Calu3 (cell line): ENCODE measurements around the gene PALM3. TPM values are rescaled to one million over a fixed set of nuclear protein-coding genes. Genes with fewer than 3 reads are reported as not detected.

Experiments used
- BruUV-seq: library from RNA; stranded (reverse); fragments of 400-500 nt; replicated peaks from 2 replicates; lab custom pipeline; 2021; lab: Mats Ljungman, UMichigan
- CTCF ChIA-PET: fragments of 300-600 bp; sonication (Branson Sonifier 250); formaldehyde crosslinking; loops from one replicate; lab custom pipeline; 2022; ENCODE audit warnings: antibody characterized with exemption; lab: Charles Lee
- DNase-seq: peaks from one replicate; pipeline ENCODE4 v3.0.0; 2022
- H3K27ac Mint-ChIP-seq: one replicate; pipeline ENCODE4 v1.8.0; 2022; ENCODE audit warnings: mixed read lengths; ENCODE audit not compliant: unreplicated experiment
- H3K27me3 Mint-ChIP-seq: one replicate; pipeline ENCODE4 v1.8.0; 2022; ENCODE audit warnings: mixed read lengths; ENCODE audit not compliant: unreplicated experiment
- H3K36me3 Mint-ChIP-seq: one replicate; pipeline ENCODE4 v1.8.0; 2022; ENCODE audit warnings: mild to moderate bottlenecking, moderate library complexity, mixed read lengths; ENCODE audit not compliant: insufficient read depth, unreplicated experiment
- H3K4me1 Mint-ChIP-seq: one replicate; pipeline ENCODE4 v1.8.0; 2022; ENCODE audit warnings: mild to moderate bottlenecking, low read depth, mixed read lengths; ENCODE audit not compliant: unreplicated experiment
- H3K4me3 Mint-ChIP-seq: one replicate; pipeline ENCODE4 v1.8.0; 2022; ENCODE audit warnings: mild to moderate bottlenecking, low read depth, moderate library complexity, mixed read lengths; ENCODE audit not compliant: unreplicated experiment
- H3K9me3 Mint-ChIP-seq: one replicate; pipeline ENCODE4 v1.8.0; 2022; ENCODE audit warnings: low read depth, mixed read lengths; ENCODE audit not compliant: unreplicated experiment
- intact Hi-C: fragments of 100-400 bp; cut with micrococcal nuclease; formaldehyde crosslinking; loops from one replicate; pipeline ENCODE4 v1.10.0; 2022; ENCODE audit not compliant: unreplicated experiment
- total RNA-seq: library from RNA; stranded (reverse); gene quantifications from 2 replicates; pipeline ENCODE4 v1.2.3, GENCODE V29; 2022
- TF ChIP-seq, protein P1 (sequence below): fragments of 200-600 bp; IDR thresholded peaks from one replicate; pipeline ENCODE4 v1.8.0; 2022; ENCODE audit warnings: antibody characterized with exemption; ENCODE audit not compliant: unreplicated experiment

The PALM3 gene
- total RNA-seq, 1 experiment from 2014 or later = 21.4 TPM

DNA sequence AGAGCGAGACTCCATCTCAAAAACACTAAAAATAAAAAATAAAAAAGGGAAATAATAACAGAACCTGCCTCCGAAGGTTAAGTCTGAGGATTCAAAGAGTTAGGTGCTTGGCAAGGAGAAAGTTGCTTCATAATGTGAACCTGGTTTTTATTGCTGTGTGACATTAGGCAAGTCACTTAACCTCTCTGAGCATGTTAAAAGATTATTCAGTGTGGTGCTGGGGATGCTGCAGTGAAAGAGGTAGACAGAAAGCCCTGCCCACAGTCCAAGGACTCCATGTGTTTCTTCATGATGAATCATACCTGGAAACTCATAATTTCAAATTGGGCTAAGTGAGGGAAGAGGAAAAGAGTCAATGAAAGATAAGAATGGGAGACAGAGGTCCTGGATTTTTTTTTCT is 27.9 kb downstream of the PALM3 start:
- Mint-ChIP-seq H3K27ac (no peak overlapping the region), H3K27me3 (peaks cover 1% of the 10 kb centered on the region), H3K36me3 (peaks cover 13% of the 10 kb centered on the region), H3K4me1 (no peaks in the 10 kb centered on the region), H3K4me3 (no peak overlapping the region), H3K9me3 (no peaks in the 10 kb centered on the region)
- no TSS peak for BruUV-seq
- CTCF ChIA-PET = no interaction called here
- TF ChIP-seq, protein P1, sequence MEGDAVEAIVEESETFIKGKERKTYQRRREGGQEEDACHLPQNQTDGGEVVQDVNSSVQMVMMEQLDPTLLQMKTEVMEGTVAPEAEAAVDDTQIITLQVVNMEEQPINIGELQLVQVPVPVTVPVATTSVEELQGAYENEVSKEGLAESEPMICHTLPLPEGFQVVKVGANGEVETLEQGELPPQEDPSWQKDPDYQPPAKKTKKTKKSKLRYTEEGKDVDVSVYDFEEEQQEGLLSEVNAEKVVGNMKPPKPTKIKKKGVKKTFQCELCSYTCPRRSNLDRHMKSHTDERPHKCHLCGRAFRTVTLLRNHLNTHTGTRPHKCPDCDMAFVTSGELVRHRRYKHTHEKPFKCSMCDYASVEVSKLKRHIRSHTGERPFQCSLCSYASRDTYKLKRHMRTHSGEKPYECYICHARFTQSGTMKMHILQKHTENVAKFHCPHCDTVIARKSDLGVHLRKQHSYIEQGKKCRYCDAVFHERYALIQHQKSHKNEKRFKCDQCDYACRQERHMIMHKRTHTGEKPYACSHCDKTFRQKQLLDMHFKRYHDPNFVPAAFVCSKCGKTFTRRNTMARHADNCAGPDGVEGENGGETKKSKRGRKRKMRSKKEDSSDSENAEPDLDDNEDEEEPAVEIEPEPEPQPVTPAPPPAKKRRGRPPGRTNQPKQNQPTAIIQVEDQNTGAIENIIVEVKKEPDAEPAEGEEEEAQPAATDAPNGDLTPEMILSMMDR = no peak
- no peak for DNase-seq
- intact Hi-C loops = loop anchor here (5.0 kb wide), 1 partner anchor 57 kb away; no protein-coding TSS in a partner anchor

DNA sequence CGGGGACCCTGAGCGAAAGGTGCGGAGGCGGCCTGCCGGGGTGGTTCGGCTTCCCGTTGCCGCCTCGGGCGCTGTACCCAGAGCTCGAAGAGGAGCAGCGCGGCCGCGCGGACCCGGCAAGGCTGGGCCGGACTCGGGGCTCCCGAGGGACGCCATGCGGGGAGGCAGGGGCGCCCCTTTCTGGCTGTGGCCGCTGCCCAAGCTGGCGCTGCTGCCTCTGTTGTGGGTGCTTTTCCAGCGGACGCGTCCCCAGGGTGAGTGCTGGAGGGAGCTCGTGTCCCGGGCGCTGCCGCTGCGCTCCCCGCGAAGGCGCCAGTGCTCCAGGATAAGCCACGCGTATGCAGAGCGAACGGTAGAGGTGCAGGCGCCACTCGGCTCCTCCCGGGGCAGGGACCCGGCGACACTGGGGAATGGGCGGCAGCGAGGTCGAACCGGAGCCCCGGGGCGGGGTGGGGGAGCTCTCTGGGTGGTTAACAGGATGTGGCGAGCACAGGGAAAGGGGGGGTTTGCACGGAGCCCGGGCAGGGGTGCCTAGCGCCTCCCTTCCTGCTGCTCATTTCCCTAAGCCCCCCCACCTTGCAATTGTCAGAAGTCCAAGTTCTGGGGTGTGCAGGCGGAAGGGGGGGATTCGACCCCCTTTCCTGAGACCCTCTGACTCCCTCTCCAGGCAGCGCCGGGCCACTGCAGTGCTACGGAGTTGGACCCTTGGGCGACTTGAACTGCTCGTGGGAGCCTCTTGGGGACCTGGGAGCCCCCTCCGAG is 30.0 kb downstream of the PALM3 start, which contains the start of gene IL27RA:
Gene IL27RA, plus strand, starts transcription at position 44 of the 762 bp plus-strand sequence. Its CDS starts 111 bp downstream, at position 155.
- H3K4me3 Mint-ChIP-seq = peak within 1 kb of the TSS; percentile 91
- H3K9me3 Mint-ChIP-seq = no peaks in the 10 kb centered on the region
- BruUV-seq = no TSS peak
- TF ChIP-seq, protein P1 = peak; percentile 45
- peaks cover 13% of the 10 kb centered on the region for H3K36me3 Mint-ChIP-seq
- peaks cover 15% of the 10 kb centered on the region for H3K27me3 Mint-ChIP-seq
- CTCF ChIA-PET = interaction anchor here (0.5 to 1.6 kb wide), 6 partner anchors 16 to 1039 kb away, joined by 3 to 9 read pairs (median 4); partner anchors contain the start of genes MISP3 and RFX1
- H3K27ac Mint-ChIP-seq = peak within 1 kb of the TSS; percentile 39
- DNase-seq = peak; percentile 59
- intact Hi-C loops = loop anchor here (5.0 kb wide), 1 partner anchor 55 kb away; no protein-coding TSS in a partner anchor
- no peaks in the 10 kb centered on the region for H3K4me1 Mint-ChIP-seq

GRCh38 chr19:14030997-14031718 is 30.7 kb downstream of the PALM3 start:
- TF ChIP-seq, protein P1 = no peak
- peaks cover 13% of the 10 kb centered on the region for H3K36me3 Mint-ChIP-seq
- H3K4me1 Mint-ChIP-seq = no peaks in the 10 kb centered on the region
- no peak for DNase-seq
- H3K4me3 Mint-ChIP-seq = peak overlapping the region; percentile 91
- no peak overlapping the region for H3K27ac Mint-ChIP-seq
- H3K27me3 Mint-ChIP-seq = peaks cover 15% of the 10 kb centered on the region
- intact Hi-C loops = loop anchor here (5.0 kb wide), 1 partner anchor 54 kb away; no protein-coding TSS in a partner anchor
- no TSS peak for BruUV-seq
- no peaks in the 10 kb centered on the region for H3K9me3 Mint-ChIP-seq
- CTCF ChIA-PET = interaction anchor here (0.7 to 1.6 kb wide), 5 partner anchors 17 to 153 kb away, joined by 3 to 7 read pairs (median 4); partner anchors contain the start of genes MISP3 and RFX1

DNA sequence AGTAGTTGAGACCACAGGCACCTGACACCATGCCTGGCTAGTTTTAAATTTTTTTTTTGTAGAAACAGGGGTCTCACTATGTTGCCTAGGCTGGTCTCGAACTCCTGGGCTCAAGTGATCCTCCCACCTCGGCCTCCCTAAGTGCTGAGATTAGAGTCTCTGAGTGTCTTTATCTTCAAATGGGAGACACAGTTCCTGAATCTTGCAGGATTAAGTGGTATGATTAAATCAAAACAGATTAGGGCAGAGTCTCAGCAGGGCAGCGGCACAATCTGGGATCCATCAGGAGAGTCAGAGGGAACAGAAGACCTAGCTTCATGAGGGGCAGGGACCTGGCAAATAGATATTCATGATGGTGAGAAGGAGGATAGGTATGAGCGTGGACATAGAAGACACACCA is 33.0 kb downstream of the PALM3 start:
- CTCF ChIA-PET = interaction anchor here (0.5 to 0.6 kb wide), 2 partner anchors 11 to 20 kb away, joined by 3 to 5 read pairs; no protein-coding TSS in a partner anchor
- H3K36me3 Mint-ChIP-seq = peaks cover 13% of the 10 kb centered on the region
- H3K4me1 Mint-ChIP-seq = no peaks in the 10 kb centered on the region
- BruUV-seq = no TSS peak
- TF ChIP-seq, protein P1 = no peak
- no peak for DNase-seq
- H3K27me3 Mint-ChIP-seq = peaks cover 15% of the 10 kb centered on the region
- intact Hi-C loops = no loop called here
- no peaks in the 10 kb centered on the region for H3K9me3 Mint-ChIP-seq
- no peak overlapping the region for H3K27ac Mint-ChIP-seq
- no peak overlapping the region for H3K4me3 Mint-ChIP-seq
